Calu3 (cell line): ENCODE results near the gene PTPN14. TPM values are rescaled to one million over a fixed set of nuclear protein-coding genes. Genes with fewer than 3 reads are reported as not detected.
"Not testable (repeated sequence)": the region's sequence is repeated elsewhere in the genome, so short reads cannot be mapped to it uniquely, and the experiment has no call there.

Experiments used
- Bru-seq: library from RNA; stranded (reverse); fragments of 400-500 nt; gene quantifications from one replicate; lab custom pipeline; 2021; lab: Mats Ljungman, UMichigan
- BruChase-seq, 2 experiments: library from RNA; stranded (reverse); fragments of 400-500 nt; gene quantifications; one replicate each; lab custom pipeline; 2021; lab: Mats Ljungman, UMichigan
- BruUV-seq: library from RNA; stranded (reverse); fragments of 400-500 nt; replicated peaks from 2 replicates; lab custom pipeline; 2021; lab: Mats Ljungman, UMichigan
- CTCF ChIA-PET: fragments of 300-600 bp; sonication (Branson Sonifier 250); formaldehyde crosslinking; loops from one replicate; lab custom pipeline; 2022; ENCODE audit warnings: antibody characterized with exemption; lab: Charles Lee
- DNase-seq: peaks from one replicate; pipeline ENCODE4 v3.0.0; 2022
- H3K27ac Mint-ChIP-seq: one replicate; pipeline ENCODE4 v1.8.0; 2022; ENCODE audit warnings: mixed read lengths; ENCODE audit not compliant: unreplicated experiment
- H3K27me3 Mint-ChIP-seq: one replicate; pipeline ENCODE4 v1.8.0; 2022; ENCODE audit warnings: mixed read lengths; ENCODE audit not compliant: unreplicated experiment
- H3K36me3 Mint-ChIP-seq: one replicate; pipeline ENCODE4 v1.8.0; 2022; ENCODE audit warnings: mild to moderate bottlenecking, moderate library complexity, mixed read lengths; ENCODE audit not compliant: insufficient read depth, unreplicated experiment
- H3K4me1 Mint-ChIP-seq: one replicate; pipeline ENCODE4 v1.8.0; 2022; ENCODE audit warnings: mild to moderate bottlenecking, low read depth, mixed read lengths; ENCODE audit not compliant: unreplicated experiment
- H3K4me3 Mint-ChIP-seq: one replicate; pipeline ENCODE4 v1.8.0; 2022; ENCODE audit warnings: mild to moderate bottlenecking, low read depth, moderate library complexity, mixed read lengths; ENCODE audit not compliant: unreplicated experiment
- H3K9me3 Mint-ChIP-seq: one replicate; pipeline ENCODE4 v1.8.0; 2022; ENCODE audit warnings: low read depth, mixed read lengths; ENCODE audit not compliant: unreplicated experiment
- CTCF ChIP-seq: fragments of 200-600 bp; IDR thresholded peaks from one replicate; pipeline ENCODE4 v1.8.0; 2022; ENCODE audit warnings: antibody characterized with exemption; ENCODE audit not compliant: unreplicated experiment
- intact Hi-C: fragments of 100-400 bp; cut with micrococcal nuclease; formaldehyde crosslinking; loops from one replicate; pipeline ENCODE4 v1.10.0; 2022; ENCODE audit not compliant: unreplicated experiment
- long read RNA-seq: library from polyadenylated mRNA; stranded (forward); transcript quantifications from one replicate; pipeline ENCODE4 v2.0.0, GENCODE V29; 2022
- total RNA-seq: library from RNA; stranded (reverse); gene quantifications from 2 replicates; pipeline ENCODE4 v1.2.3, GENCODE V29; 2022

The PTPN14 gene
- total RNA-seq (72.4 and 77.4 TPM in 2 replicates), Bru-seq, nascent RNA (percentile 94 among the genes with signal in this experiment), BruChase-seq, experiment 1, labeled RNA remaining after a 6-hour chase (percentile 87 among the genes with signal in this experiment), BruChase-seq, experiment 2, labeled RNA remaining after a 2-hour chase (percentile 89 among the genes with signal in this experiment)
- long read RNA-seq, partial matches to known transcripts = 0 of 6 reads
- long read RNA-seq, other reads (novel, unspliced or antisense) = 6 of 6 reads

GRCh38 chr1:214551436-214552173 lies at the start of gene PTPN14:
PTPN14 (minus strand) TSS chr1:214551602; CDS start chr1:214464803, 86,799 bp downstream.
- H3K4me1 Mint-ChIP-seq = peaks cover 26% of the 10 kb centered on the region
- no peaks in the 10 kb centered on the region for H3K9me3 Mint-ChIP-seq
- intact Hi-C loops = no loop called here
- TF ChIP-seq CTCF = peak; percentile 24
- CTCF ChIA-PET = interaction anchor here (0.6 to 3.1 kb wide), 13 partner anchors 9 to 220 kb away, joined by 3 to 13 read pairs (median 5); no protein-coding TSS in a partner anchor
- peaks cover 55% of the 10 kb centered on the region for H3K36me3 Mint-ChIP-seq
- peak within 1 kb of the TSS; percentile 86 for H3K27ac Mint-ChIP-seq
- H3K27me3 Mint-ChIP-seq = no peaks in the 10 kb centered on the region
- DNase-seq = peak; percentile 96
- peak within 1 kb of the TSS; percentile 78 for H3K4me3 Mint-ChIP-seq
- TSS peak; percentile 89 for BruUV-seq

- Mint-ChIP-seq H3K27ac (no peak overlapping the region), H3K4me3 (no peak overlapping the region), H3K9me3 (no peaks in the 10 kb centered on the region), H3K36me3 (no peaks in the 10 kb centered on the region), H3K4me1 (no peaks in the 10 kb centered on the region), H3K27me3 (no peaks in the 10 kb centered on the region)
- no peak for TF ChIP-seq CTCF
- no TSS peak for BruUV-seq
- intact Hi-C loops = no loop called here
- CTCF ChIA-PET = interaction anchor here (0.5 to 0.7 kb wide), 3 partner anchors 69 to 392 kb away, joined by 3 to 5 read pairs (median 4); no protein-coding TSS in a partner anchor
- no peak for DNase-seq
Observed at GRCh38 chr1:214593158-214593557, 41.8 kb upstream of the PTPN14 start.

- H3K4me1 Mint-ChIP-seq, H3K9me3 Mint-ChIP-seq, H3K27ac Mint-ChIP-seq, H3K36me3 Mint-ChIP-seq, CTCF ChIA-PET, DNase-seq, intact Hi-C loops, H3K27me3 Mint-ChIP-seq, BruUV-seq, H3K4me3 Mint-ChIP-seq: not testable (repeated sequence)
Observed at GRCh38 chr1:214591918-214592317, 40.5 kb upstream of the PTPN14 start.

GRCh38 chr1:214590696-214591095 lies 39.3 kb upstream of the PTPN14 start:
- H3K4me1 Mint-ChIP-seq = no peaks in the 10 kb centered on the region
- CTCF ChIA-PET = no interaction called here
- BruUV-seq = no TSS peak
- intact Hi-C loops = no loop called here
- no peak overlapping the region for H3K4me3 Mint-ChIP-seq
- TF ChIP-seq CTCF = peak; percentile 16
- DNase-seq = no peak
- no peak overlapping the region for H3K27ac Mint-ChIP-seq
- H3K27me3 Mint-ChIP-seq = no peaks in the 10 kb centered on the region
- no peaks in the 10 kb centered on the region for H3K9me3 Mint-ChIP-seq
- H3K36me3 Mint-ChIP-seq = no peaks in the 10 kb centered on the region
